ENCODE measurements around the gene EIF4B. TPM values are rescaled to one million over a fixed set of nuclear protein-coding genes. Genes with fewer than 3 reads are reported as not detected.

The EIF4B gene
- total and polyA plus RNA-seq, 4 donors = 81.9 to 684 (median 220) TPM

- Histone ChIP-seq H3K4me3 (no peak overlapping the region), H3K9me3 (ENCODE audit: control insufficient read depth in 4 of 4, insufficient read depth in 3 of 4, low read length in 3 of 4) (no peaks in the 10 kb centered on the region), H3K27ac (ENCODE audit: low read depth in 1 of 2, low read length in 1 of 2) (no peak overlapping the region), H3K4me1 (ENCODE audit: control insufficient read depth in 5 of 5, insufficient read depth in 5 of 5, low read length in 5 of 5) (peaks cover 0 to 34% (median 20%) of the 10 kb centered on the region in 5 donors), H3K36me3 (ENCODE audit: control insufficient read depth in 4 of 4, insufficient read depth in 4 of 4, low read length in 4 of 4) (no peaks in the 10 kb centered on the region), H3K9ac (ENCODE audit: insufficient read depth in 1 of 2, low read length in 2 of 2) (no peak overlapping the region), H3K27me3 (ENCODE audit: control insufficient read depth in 3 of 3, insufficient read depth in 3 of 3, low read length in 2 of 3) (no peaks in the 10 kb centered on the region)
- no peak for ATAC-seq (ENCODE audit: insufficient read depth, low FRiP score)
- peak in 2 of 3 donors; percentile 27 to 48 for DNase-seq
- 62 to 72% methylated on average over 11 of the region's 11 CpGs for WGBS, 2 donors
- no peak for TF ChIP-seq CTCF (IDR thresholded peaks at IDR 0.05; ENCODE audit: control extremely low read depth, extremely low read depth)
Observed at GRCh38 chr12:52975820-52976573, 30.3 kb upstream of the EIF4B start.

- WGBS, 2 donors = 18 to 32% methylated on average over 3 of the region's 3 CpGs
Observed at GRCh38 chr12:52976574-52977071, 29.6 kb upstream of the EIF4B start.

GRCh38 chr12:52977170-52977569 is 29.1 kb upstream of the EIF4B start:
- Histone ChIP-seq H3K27me3 (ENCODE audit: control insufficient read depth in 3 of 3, insufficient read depth in 3 of 3, low read length in 2 of 3) (no peaks in the 10 kb centered on the region), H3K4me1 (ENCODE audit: control insufficient read depth in 5 of 5, insufficient read depth in 5 of 5, low read length in 5 of 5) (peaks cover 0 to 36% (median 20%) of the 10 kb centered on the region in 5 donors), H3K4me3 (no peak overlapping the region), H3K9ac (ENCODE audit: insufficient read depth in 1 of 2, low read length in 2 of 2) (peak overlapping the region in 1 of 2 donors; percentile 26), H3K9me3 (ENCODE audit: control insufficient read depth in 4 of 4, insufficient read depth in 3 of 4, low read length in 3 of 4) (no peaks in the 10 kb centered on the region), H3K27ac (ENCODE audit: low read depth in 1 of 2, low read length in 1 of 2) (no peak overlapping the region), H3K36me3 (ENCODE audit: control insufficient read depth in 4 of 4, insufficient read depth in 4 of 4, low read length in 4 of 4) (no peaks in the 10 kb centered on the region)
- peak in 2 of 3 donors; percentile 59 to 64 for DNase-seq
- ATAC-seq (ENCODE audit: insufficient read depth, low FRiP score) = no peak
- no peak for TF ChIP-seq CTCF (IDR thresholded peaks at IDR 0.05; ENCODE audit: control extremely low read depth, extremely low read depth)
- 56 to 61% methylated on average over 4 of the region's 4 CpGs for WGBS, 2 donors

More at GRCh38 chr12:52976574-52977071, 29.6 kb upstream of the EIF4B start:
- H3K27me3 ChIP-seq (ENCODE audit: control insufficient read depth in 3 of 3, insufficient read depth in 3 of 3, low read length in 2 of 3) = no peaks in the 10 kb centered on the region
- no peaks in the 10 kb centered on the region for H3K36me3 ChIP-seq (ENCODE audit: control insufficient read depth in 4 of 4, insufficient read depth in 4 of 4, low read length in 4 of 4)
- H3K4me1 ChIP-seq (ENCODE audit: control insufficient read depth in 5 of 5, insufficient read depth in 5 of 5, low read length in 5 of 5) = peaks cover 0 to 36% (median 20%) of the 10 kb centered on the region in 5 donors
- no peak overlapping the region for H3K9ac ChIP-seq (ENCODE audit: insufficient read depth in 1 of 2, low read length in 2 of 2)
- peak; percentile 81 to 89 (median 88) for DNase-seq
- no peak overlapping the region for H3K27ac ChIP-seq (ENCODE audit: low read depth in 1 of 2, low read length in 1 of 2)
- no peak overlapping the region for H3K4me3 ChIP-seq
- no peak for TF ChIP-seq CTCF (IDR thresholded peaks at IDR 0.05; ENCODE audit: control extremely low read depth, extremely low read depth)
- no peaks in the 10 kb centered on the region for H3K9me3 ChIP-seq (ENCODE audit: control insufficient read depth in 4 of 4, insufficient read depth in 3 of 4, low read length in 3 of 4)
- ATAC-seq (ENCODE audit: insufficient read depth, low FRiP score) = no peak

Measured in lung (tissue), 12 donors.